ENCODE results near the gene PIAS4.

The PIAS4 gene

GRCh38 chr19:3977242-3978143, 30.0 kb upstream of the PIAS4 start:
- DNase-seq (ENCODE audit: low spot score), result no peak

GRCh38 chr19:3978145-3978544, 29.4 kb upstream of the PIAS4 start:
- no peak for DNase-seq (ENCODE audit: low spot score)

- DNase-seq (ENCODE audit: low spot score), result no peak
These were observed 28.3 kb upstream of the PIAS4 start for GRCh38 chr19:3979289-3979673.

GRCh38 chr19:3979674-3980352, 27.7 kb upstream of the PIAS4 start:
- DNase-seq (ENCODE audit: low spot score), result no peak

- no peak for DNase-seq (ENCODE audit: low spot score)
These were observed 26.9 kb upstream of the PIAS4 start for GRCh38 chr19:3980353-3981251.

GRCh38 chr19:3981373-3981735, 26.2 kb upstream of the PIAS4 start:
- DNase-seq (ENCODE audit: low spot score), result no peak

- no peak for DNase-seq (ENCODE audit: low spot score)
These were observed 25.5 kb upstream of the PIAS4 start for GRCh38 chr19:3981736-3982681.

- peak; percentile 82 for DNase-seq (ENCODE audit: low spot score)
These were observed 24.6 kb upstream of the PIAS4 start for GRCh38 chr19:3982701-3983541.

- DNase-seq (ENCODE audit: low spot score), result no peak
These were observed 24.0 kb upstream of the PIAS4 start for GRCh38 chr19:3983542-3983914.

GRCh38 chr19:3983936-3984583, 23.5 kb upstream of the PIAS4 start:
- peak; percentile 91 for DNase-seq (ENCODE audit: low spot score)

GRCh38 chr19:3984584-3984907, 23.0 kb upstream of the PIAS4 start:
- DNase-seq (ENCODE audit: low spot score), result no peak

GRCh38 chr19:3984908-3985642, 22.5 kb upstream of the PIAS4 start, which contains the start of gene EEF2:
Gene EEF2 (minus strand): TSS chr19:3985463. CDS start chr19:3985380, 83 bp downstream.
- peak; percentile 92 for DNase-seq (ENCODE audit: low spot score)

- no peak for DNase-seq (ENCODE audit: low spot score)
These were observed 21.8 kb upstream of the PIAS4 start for GRCh38 chr19:3985643-3986259.

- peak; percentile 78 for DNase-seq (ENCODE audit: low spot score)
These were observed 21.1 kb upstream of the PIAS4 start for GRCh38 chr19:3986260-3987041.

GRCh38 chr19:3987619-3988371, 19.7 kb upstream of the PIAS4 start:
- peak; percentile 89 for DNase-seq (ENCODE audit: low spot score)

GRCh38 chr19:3990815-3991117, 16.8 kb upstream of the PIAS4 start:
- DNase-seq (ENCODE audit: low spot score), result no peak

- no peak for DNase-seq (ENCODE audit: low spot score)
These were observed 11.9 kb upstream of the PIAS4 start for GRCh38 chr19:3995607-3996006.

Measured in kidney tubule cell (primary cell).